ENCODE results near the gene NCBP2L.
"Not testable (repeated sequence)": the region's sequence is repeated elsewhere in the genome, so short reads cannot be mapped to it uniquely, and the experiment has no call there.

Gene NCBP2L

GRCh38 chrX:107780525-107780924, 3.0 kb downstream of the NCBP2L start:
- H3K4me2 ChIP-seq, result no peak overlapping the region
- H3K4me3 ChIP-seq (IDR thresholded peaks at IDR 0.05; ENCODE audit: insufficient read depth, low read depth, low read length), result no peak overlapping the region
- no peak overlapping the region for H3K9ac ChIP-seq
- H3K79me2 ChIP-seq (ENCODE audit: insufficient read depth, low read depth), result no peaks in the 10 kb centered on the region
- no peak overlapping the region for H3K27ac ChIP-seq
- H4K20me1 ChIP-seq (ENCODE audit: insufficient read depth), result no peaks in the 10 kb centered on the region
- no peaks in the 10 kb centered on the region for H3K4me1 ChIP-seq (ENCODE audit: low read depth, poor library complexity, severe bottlenecking)
- no peak overlapping the region for H2AFZ ChIP-seq (ENCODE audit: low read depth)
- no peaks in the 10 kb centered on the region for H3K27me3 ChIP-seq (ENCODE audit: insufficient read depth, low read depth)
- TF ChIP-seq, protein P1, sequence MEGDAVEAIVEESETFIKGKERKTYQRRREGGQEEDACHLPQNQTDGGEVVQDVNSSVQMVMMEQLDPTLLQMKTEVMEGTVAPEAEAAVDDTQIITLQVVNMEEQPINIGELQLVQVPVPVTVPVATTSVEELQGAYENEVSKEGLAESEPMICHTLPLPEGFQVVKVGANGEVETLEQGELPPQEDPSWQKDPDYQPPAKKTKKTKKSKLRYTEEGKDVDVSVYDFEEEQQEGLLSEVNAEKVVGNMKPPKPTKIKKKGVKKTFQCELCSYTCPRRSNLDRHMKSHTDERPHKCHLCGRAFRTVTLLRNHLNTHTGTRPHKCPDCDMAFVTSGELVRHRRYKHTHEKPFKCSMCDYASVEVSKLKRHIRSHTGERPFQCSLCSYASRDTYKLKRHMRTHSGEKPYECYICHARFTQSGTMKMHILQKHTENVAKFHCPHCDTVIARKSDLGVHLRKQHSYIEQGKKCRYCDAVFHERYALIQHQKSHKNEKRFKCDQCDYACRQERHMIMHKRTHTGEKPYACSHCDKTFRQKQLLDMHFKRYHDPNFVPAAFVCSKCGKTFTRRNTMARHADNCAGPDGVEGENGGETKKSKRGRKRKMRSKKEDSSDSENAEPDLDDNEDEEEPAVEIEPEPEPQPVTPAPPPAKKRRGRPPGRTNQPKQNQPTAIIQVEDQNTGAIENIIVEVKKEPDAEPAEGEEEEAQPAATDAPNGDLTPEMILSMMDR (conservative IDR thresholded peaks at IDR 0.05; ENCODE audit: low read depth, low read length), result no peak
- no peaks in the 10 kb centered on the region for H3K36me3 ChIP-seq (ENCODE audit: insufficient read depth)

GRCh38 chrX:107787827-107788226, 10.3 kb downstream of the NCBP2L start:
- H3K27ac ChIP-seq, result no peak overlapping the region
- H3K27me3 ChIP-seq (ENCODE audit: insufficient read depth, low read depth), result no peaks in the 10 kb centered on the region
- H4K20me1 ChIP-seq (ENCODE audit: insufficient read depth), result no peaks in the 10 kb centered on the region
- H3K79me2 ChIP-seq (ENCODE audit: insufficient read depth, low read depth), result no peaks in the 10 kb centered on the region
- no peak overlapping the region for H2AFZ ChIP-seq (ENCODE audit: low read depth)
- H3K4me2 ChIP-seq, result no peak overlapping the region
- H3K4me3 ChIP-seq (IDR thresholded peaks at IDR 0.05; ENCODE audit: insufficient read depth, low read depth, low read length), result no peak overlapping the region
- no peaks in the 10 kb centered on the region for H3K4me1 ChIP-seq (ENCODE audit: low read depth, poor library complexity, severe bottlenecking)
- H3K9ac ChIP-seq, result no peak overlapping the region
- TF ChIP-seq, protein P1 (conservative IDR thresholded peaks at IDR 0.05; ENCODE audit: low read depth, low read length), result no peak
- H3K36me3 ChIP-seq (ENCODE audit: insufficient read depth), result no peaks in the 10 kb centered on the region

GRCh38 chrX:107804427-107804826, 26.9 kb downstream of the NCBP2L start:
- TF ChIP-seq, protein P1 (conservative IDR thresholded peaks at IDR 0.05; ENCODE audit: low read depth, low read length), result no peak
- no peaks in the 10 kb centered on the region for H3K27me3 ChIP-seq (ENCODE audit: insufficient read depth, low read depth)
- H4K20me1 ChIP-seq (ENCODE audit: insufficient read depth), result no peaks in the 10 kb centered on the region
- no peak overlapping the region for H2AFZ ChIP-seq (ENCODE audit: low read depth)
- H3K27ac ChIP-seq, result no peak overlapping the region
- no peak overlapping the region for H3K4me2 ChIP-seq
- H3K36me3 ChIP-seq (ENCODE audit: insufficient read depth), result no peaks in the 10 kb centered on the region
- no peak overlapping the region for H3K4me3 ChIP-seq (IDR thresholded peaks at IDR 0.05; ENCODE audit: insufficient read depth, low read depth, low read length)
- H3K79me2 ChIP-seq (ENCODE audit: insufficient read depth, low read depth), result no peaks in the 10 kb centered on the region
- H3K4me1 ChIP-seq (ENCODE audit: low read depth, poor library complexity, severe bottlenecking), result peaks cover 9% of the 10 kb centered on the region
- no peak overlapping the region for H3K9ac ChIP-seq

DNA sequence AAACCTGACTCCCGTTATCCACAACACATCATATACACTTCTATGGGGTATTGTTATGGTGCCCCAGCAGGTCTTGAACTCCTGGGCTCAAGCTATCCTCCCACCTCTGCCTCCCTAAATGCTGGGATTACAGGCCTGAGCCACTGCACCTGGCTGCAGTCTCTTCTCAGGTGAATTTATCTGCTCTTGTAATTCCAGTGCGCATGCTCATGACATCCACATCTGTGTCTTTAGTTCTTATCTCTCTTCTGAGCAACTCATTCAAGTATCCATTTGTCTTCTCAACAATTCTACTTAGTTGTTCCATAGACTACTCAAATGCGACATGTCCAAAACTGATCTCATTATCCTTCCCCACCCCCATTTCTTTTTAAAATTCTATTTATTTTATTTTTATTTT, 27.6 kb downstream of the NCBP2L start:
- no peak overlapping the region for H3K4me3 ChIP-seq (IDR thresholded peaks at IDR 0.05; ENCODE audit: insufficient read depth, low read depth, low read length)
- no peaks in the 10 kb centered on the region for H3K27me3 ChIP-seq (ENCODE audit: insufficient read depth, low read depth)
- H4K20me1 ChIP-seq (ENCODE audit: insufficient read depth), result no peaks in the 10 kb centered on the region
- no peaks in the 10 kb centered on the region for H3K36me3 ChIP-seq (ENCODE audit: insufficient read depth)
- no peaks in the 10 kb centered on the region for H3K79me2 ChIP-seq (ENCODE audit: insufficient read depth, low read depth)
- no peak overlapping the region for H3K27ac ChIP-seq
- no peak overlapping the region for H3K4me2 ChIP-seq
- no peak overlapping the region for H2AFZ ChIP-seq (ENCODE audit: low read depth)
- H3K9ac ChIP-seq, result no peak overlapping the region
- TF ChIP-seq, protein P1 (conservative IDR thresholded peaks at IDR 0.05; ENCODE audit: low read depth, low read length), result no peak
- peaks cover 3% of the 10 kb centered on the region for H3K4me1 ChIP-seq (ENCODE audit: low read depth, poor library complexity, severe bottlenecking)

DNA sequence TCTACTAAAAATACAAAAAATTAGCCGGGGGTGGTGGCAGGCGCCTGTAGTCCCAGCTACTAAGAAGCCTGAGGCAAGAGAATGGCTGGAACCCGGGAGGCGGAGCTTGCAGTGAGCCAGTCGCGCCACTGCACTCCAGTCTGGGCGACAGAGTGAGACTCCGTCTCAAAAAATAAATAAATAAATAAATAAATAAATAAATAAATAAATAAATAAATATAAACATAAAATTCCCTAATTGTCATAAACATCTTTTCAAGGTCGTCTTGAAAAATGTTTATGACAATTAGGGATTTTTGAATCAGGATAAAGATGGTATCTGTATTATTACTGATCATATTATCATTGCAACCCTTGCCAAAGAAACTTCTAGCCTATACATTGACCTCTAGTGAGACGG, 32.5 kb downstream of the NCBP2L start:
- H3K4me1 ChIP-seq (ENCODE audit: low read depth, poor library complexity, severe bottlenecking); H3K4me3 ChIP-seq (IDR thresholded peaks at IDR 0.05; ENCODE audit: insufficient read depth, low read depth, low read length); H3K79me2 ChIP-seq (ENCODE audit: insufficient read depth, low read depth); H2AFZ ChIP-seq (ENCODE audit: low read depth); H3K27ac ChIP-seq; H4K20me1 ChIP-seq (ENCODE audit: insufficient read depth); H3K4me2 ChIP-seq; H3K27me3 ChIP-seq (ENCODE audit: insufficient read depth, low read depth); H3K36me3 ChIP-seq (ENCODE audit: insufficient read depth); H3K9ac ChIP-seq: not testable (repeated sequence)

Data from KMS-11 (cell line).